ENCODE measurements around the gene NELL1.

The NELL1 gene

GRCh38 chr11:20937826-20938225, 268.4 kb downstream of the NELL1 start:
- Mint-ChIP-seq H3K27me3 (no peaks in the 10 kb centered on the region), H3K36me3 (no peaks in the 10 kb centered on the region), H3K4me1 (no peaks in the 10 kb centered on the region), H3K9me3 (peaks cover 2 to 4% of the 10 kb centered on the region in 2 donors), H3K27ac (no peak overlapping the region), H3K4me3 (no peak overlapping the region)
- DNase-seq = no peak
- ATAC-seq (replicated peaks) = no peak

- H3K4me3 Mint-ChIP-seq = no peak overlapping the region
- H3K36me3 Mint-ChIP-seq = no peaks in the 10 kb centered on the region
- ATAC-seq (replicated peaks) = no peak
- no peaks in the 10 kb centered on the region for H3K4me1 Mint-ChIP-seq
- DNase-seq = no peak
- no peak overlapping the region for H3K27ac Mint-ChIP-seq
- no peaks in the 10 kb centered on the region for H3K27me3 Mint-ChIP-seq
- H3K9me3 Mint-ChIP-seq = peaks cover 0 to 2% of the 10 kb centered on the region in 2 donors
Measured at GRCh38 chr11:20949585-20949984, 280.2 kb downstream of the NELL1 start.

GRCh38 chr11:20962581-20962980, 293.2 kb downstream of the NELL1 start:
- peaks cover 0 to 3% of the 10 kb centered on the region in 2 donors for H3K9me3 Mint-ChIP-seq
- no peak for ATAC-seq (replicated peaks)
- H3K27me3 Mint-ChIP-seq = no peaks in the 10 kb centered on the region
- no peak overlapping the region for H3K4me3 Mint-ChIP-seq
- H3K27ac Mint-ChIP-seq = no peak overlapping the region
- H3K36me3 Mint-ChIP-seq = no peaks in the 10 kb centered on the region
- no peak for DNase-seq
- H3K4me1 Mint-ChIP-seq = no peaks in the 10 kb centered on the region

- no peak for ATAC-seq (replicated peaks)
- H3K27me3 Mint-ChIP-seq = no peaks in the 10 kb centered on the region
- no peaks in the 10 kb centered on the region for H3K36me3 Mint-ChIP-seq
- peaks cover 0 to 2% of the 10 kb centered on the region in 2 donors for H3K9me3 Mint-ChIP-seq
- no peak overlapping the region for H3K27ac Mint-ChIP-seq
- no peak for DNase-seq
- H3K4me1 Mint-ChIP-seq = no peaks in the 10 kb centered on the region
- H3K4me3 Mint-ChIP-seq = no peak overlapping the region
Measured at GRCh38 chr11:20963596-20963995, 294.2 kb downstream of the NELL1 start.

- H3K27ac Mint-ChIP-seq = no peak overlapping the region
- DNase-seq = no peak
- H3K4me3 Mint-ChIP-seq = no peak overlapping the region
Measured at GRCh38 chr11:20964985-20965384, 295.6 kb downstream of the NELL1 start.

GRCh38 chr11:20966489-20966888, 297.1 kb downstream of the NELL1 start:
- ATAC-seq (replicated peaks) (no peak), DNase-seq (no peak)
- Mint-ChIP-seq H3K4me1 (no peaks in the 10 kb centered on the region), H3K9me3 (peaks cover 0 to 2% of the 10 kb centered on the region in 2 donors), H3K27me3 (no peaks in the 10 kb centered on the region), H3K27ac (no peak overlapping the region), H3K36me3 (no peaks in the 10 kb centered on the region), H3K4me3 (no peak overlapping the region)

More at GRCh38 chr11:20964985-20965384, 295.6 kb downstream of the NELL1 start:
- Mint-ChIP-seq H3K9me3 (peaks cover 0 to 2% of the 10 kb centered on the region in 2 donors), H3K4me1 (no peaks in the 10 kb centered on the region), H3K27me3 (no peaks in the 10 kb centered on the region), H3K36me3 (no peaks in the 10 kb centered on the region)
- ATAC-seq (replicated peaks) = no peak

GRCh38 chr11:20973940-20974559, 304.7 kb downstream of the NELL1 start:
- Mint-ChIP-seq H3K27ac (no peak overlapping the region), H3K4me3 (no peak overlapping the region), H3K27me3 (no peaks in the 10 kb centered on the region), H3K36me3 (no peaks in the 10 kb centered on the region), H3K9me3 (peaks cover 3 to 8% of the 10 kb centered on the region in 2 donors), H3K4me1 (no peaks in the 10 kb centered on the region)
- DNase-seq (no peak), ATAC-seq (replicated peaks) (no peak)

GRCh38 chr11:20980736-20981135, 311.4 kb downstream of the NELL1 start:
- Mint-ChIP-seq H3K9me3 (peaks cover 4 to 7% of the 10 kb centered on the region in 2 donors), H3K27ac (no peak overlapping the region), H3K27me3 (no peaks in the 10 kb centered on the region), H3K4me3 (no peak overlapping the region), H3K36me3 (no peaks in the 10 kb centered on the region), H3K4me1 (no peaks in the 10 kb centered on the region)
- no peak for DNase-seq
- no peak for ATAC-seq (replicated peaks)

- Mint-ChIP-seq H3K27me3 (no peaks in the 10 kb centered on the region), H3K36me3 (no peaks in the 10 kb centered on the region), H3K27ac (no peak overlapping the region), H3K4me1 (no peaks in the 10 kb centered on the region), H3K4me3 (no peak overlapping the region), H3K9me3 (peaks cover 4 to 9% of the 10 kb centered on the region in 2 donors)
- no peak for DNase-seq
- no peak for ATAC-seq (replicated peaks)
Measured at GRCh38 chr11:20990447-20990846, 321.1 kb downstream of the NELL1 start.

GRCh38 chr11:20991471-20991870, 322.1 kb downstream of the NELL1 start:
- Mint-ChIP-seq H3K27ac (no peak overlapping the region), H3K4me1 (no peaks in the 10 kb centered on the region), H3K4me3 (no peak overlapping the region), H3K36me3 (no peaks in the 10 kb centered on the region), H3K9me3 (peaks cover 4 to 9% of the 10 kb centered on the region in 2 donors), H3K27me3 (no peaks in the 10 kb centered on the region)
- DNase-seq (no peak), ATAC-seq (replicated peaks) (no peak)

GRCh38 chr11:21007297-21007696, 337.9 kb downstream of the NELL1 start:
- Mint-ChIP-seq H3K27me3 (no peaks in the 10 kb centered on the region), H3K27ac (no peak overlapping the region), H3K4me3 (no peak overlapping the region), H3K9me3 (peaks cover 0 to 3% of the 10 kb centered on the region in 2 donors), H3K4me1 (no peaks in the 10 kb centered on the region), H3K36me3 (no peaks in the 10 kb centered on the region)
- ATAC-seq (replicated peaks) = peak in 1 of 2 donors; percentile 14
- DNase-seq = no peak

- Mint-ChIP-seq H3K4me1 (no peaks in the 10 kb centered on the region), H3K4me3 (no peak overlapping the region), H3K36me3 (no peaks in the 10 kb centered on the region), H3K9me3 (no peaks in the 10 kb centered on the region), H3K27me3 (no peaks in the 10 kb centered on the region), H3K27ac (no peak overlapping the region)
- DNase-seq = no peak
- ATAC-seq (replicated peaks) = no peak
Measured at GRCh38 chr11:21018248-21018647, 348.9 kb downstream of the NELL1 start.

- Mint-ChIP-seq H3K27me3 (no peaks in the 10 kb centered on the region), H3K9me3 (no peaks in the 10 kb centered on the region), H3K27ac (no peak overlapping the region), H3K4me3 (no peak overlapping the region), H3K36me3 (no peaks in the 10 kb centered on the region), H3K4me1 (no peaks in the 10 kb centered on the region)
- DNase-seq (no peak), ATAC-seq (replicated peaks) (no peak)
Measured at GRCh38 chr11:21026685-21027084, 357.3 kb downstream of the NELL1 start.

- peaks cover 5 to 11% of the 10 kb centered on the region in 2 donors for H3K9me3 Mint-ChIP-seq
- ATAC-seq (replicated peaks) = no peak
- no peaks in the 10 kb centered on the region for H3K36me3 Mint-ChIP-seq
- no peak for DNase-seq
- no peaks in the 10 kb centered on the region for H3K27me3 Mint-ChIP-seq
- no peaks in the 10 kb centered on the region for H3K4me1 Mint-ChIP-seq
- no peak overlapping the region for H3K4me3 Mint-ChIP-seq
- H3K27ac Mint-ChIP-seq = no peak overlapping the region
Measured at GRCh38 chr11:21037850-21038249, 368.5 kb downstream of the NELL1 start.

GRCh38 chr11:21038801-21039200, 369.4 kb downstream of the NELL1 start:
- Mint-ChIP-seq H3K4me1 (no peaks in the 10 kb centered on the region), H3K4me3 (no peak overlapping the region), H3K9me3 (peaks cover 5 to 11% of the 10 kb centered on the region in 2 donors), H3K36me3 (no peaks in the 10 kb centered on the region), H3K27me3 (no peaks in the 10 kb centered on the region), H3K27ac (no peak overlapping the region)
- DNase-seq (no peak), ATAC-seq (replicated peaks) (no peak)

- DNase-seq (no peak), ATAC-seq (replicated peaks) (no peak)
- H3K27ac Mint-ChIP-seq = no peak overlapping the region
- H3K27me3 Mint-ChIP-seq = no peaks in the 10 kb centered on the region
- H3K36me3 Mint-ChIP-seq = no peaks in the 10 kb centered on the region
- no peak overlapping the region for H3K4me3 Mint-ChIP-seq
- peaks cover 5 to 8% of the 10 kb centered on the region in 2 donors for H3K9me3 Mint-ChIP-seq
- no peaks in the 10 kb centered on the region for H3K4me1 Mint-ChIP-seq
Measured at GRCh38 chr11:21040630-21041029, 371.2 kb downstream of the NELL1 start.
